Measurements from ENCODE around the gene JADE2.

DNA sequence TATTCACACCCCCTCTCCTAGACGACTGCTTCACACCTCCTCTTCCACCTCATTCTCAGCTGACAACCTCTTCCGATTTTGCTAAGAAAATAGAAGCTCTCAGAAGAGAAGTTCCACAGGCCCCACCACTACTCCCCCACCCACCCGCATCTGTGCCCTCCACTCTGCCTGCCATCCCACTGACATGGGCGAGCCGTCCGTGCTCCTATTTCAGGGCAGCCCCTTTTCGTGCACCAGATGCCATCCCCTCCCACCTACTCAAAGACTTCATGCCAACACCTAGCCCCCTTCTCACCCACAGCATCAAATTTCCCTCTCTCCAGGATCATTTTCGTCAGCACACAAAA lies 34.6 kb upstream of the JADE2 start:
- no peak for TF ChIP-seq CTCF (IDR thresholded peaks at IDR 0.05)
- no peak for TF ChIP-seq POLR2A (IDR thresholded peaks at IDR 0.05)
